Transverse colon (tissue), 4 donors: Measurements from ENCODE around the gene ZNF429. TPM values are rescaled to one million over a fixed set of nuclear protein-coding genes. Genes with fewer than 3 reads are reported as not detected.

Experiments
- DNase-seq: peaks from one replicate; pipeline ENCODE4 v3.0.0-alpha.2; 2019
- H3K27ac ChIP-seq, 4 donors: fragments of 200-600 bp; sonication (generic); 2 replicates each; pipeline ENCODE4 v1.5.1; 2016 to 2018; ENCODE audit warnings: inconsistent platforms in 4 of 4
- H3K27me3 ChIP-seq: fragments of 200-600 bp; sonication (generic); 2 replicates; pipeline ENCODE4 v1.5.1; 2017; ENCODE audit warnings: inconsistent platforms
- H3K36me3 ChIP-seq, 4 donors: fragments of 200-600 bp; sonication (generic); 2 replicates each; pipeline ENCODE4 v1.5.1; 2017 to 2019; ENCODE audit warnings: inconsistent platforms in 4 of 4
- H3K4me1 ChIP-seq, 4 donors: fragments of 200-600 bp; sonication (generic); 2 replicates each; pipeline ENCODE4 v1.5.1; 2017 to 2020; ENCODE audit warnings: inconsistent platforms in 4 of 4
- H3K4me3 ChIP-seq, 4 donors: fragments of 200-600 bp; sonication (generic); 1 replicate in 1 of 4; 2 replicates in 3 of 4; pipeline versions ENCODE4 v1.5.1 to v1.6.1; 2017 to 2019; ENCODE audit warnings: inconsistent platforms in 4 of 4
- H3K9me3 ChIP-seq, 2 donors: fragments of 200-600 bp; sonication (generic); 2 replicates each; pipeline ENCODE4 v1.5.1; 2017 to 2019; ENCODE audit warnings: inconsistent platforms in 2 of 2
- EP300 ChIP-seq: sonication (generic); formaldehyde crosslinking; IDR thresholded peaks from one replicate; pipeline ENCODE4 v1.6.1; 2017; ENCODE audit warnings: antibody characterized with exemption, low read depth
- POLR2A ChIP-seq: fragments of 450-650 bp; IDR thresholded peaks from one replicate; pipeline ENCODE4 v1.6.1; 2016; ENCODE audit warnings: antibody characterized with exemption, mild to moderate bottlenecking, moderate library complexity
- POLR2AphosphoS5 ChIP-seq, 3 donors: sonication (generic); formaldehyde crosslinking; IDR thresholded peaks; one replicate each; pipeline ENCODE4 v1.6.1; 2016; ENCODE audit warnings: antibody characterized with exemption in 3 of 3
- WGBS, 2 donors: methylation state at CpG; one replicate each; pipeline ENCODE4 v1.1.5; 2018; ENCODE audit warnings: low coverage in 1 of 2; 5-methylcytosine and 5-hydroxymethylcytosine counted together
- in situ Hi-C, 4 donors: fragments of 200-750 bp; cut with MboI; loops; one replicate each; pipeline versions ENCODE4 v1.15.0 to v1.15.1; 2017; ENCODE audit warnings: low sequenced_read_pairs in 3 of 4, low pct_ligation_motif_present in 1 of 4, low pct_unique_long_range_greater_than_20kb in 1 of 4
- intact Hi-C: fragments of 100-400 bp; cut with DNase I; formaldehyde crosslinking; loops from one replicate; pipeline ENCODE4 v1.15.1; 2023; ENCODE audit warnings: low total_unique reads
- total RNA-seq, 4 donors: library from RNA; depleted of rRNA; stranded (reverse); fragments of >200 nt; gene quantifications; one replicate each; pipeline ENCODE4 v1.1.0, GENCODE V29; 2016
- TF ChIP-seq, protein P1 (sequence below), 5 experiments: fragments of 200-600 bp in 3 of 5; fragments of 450-650 bp in 2 of 5; sonication (generic) in 3 of 5; IDR thresholded peaks; 1 replicate in 2 of 5; 2 replicates in 3 of 5; pipeline ENCODE4 v1.5.1; 2016 to 2017; ENCODE audit warnings: antibody characterized with exemption in 5 of 5, inconsistent platforms in 3 of 5, mild to moderate bottlenecking in 2 of 5, moderate library complexity in 1 of 5

The ZNF429 gene
- total RNA-seq, 4 donors from 2014 or later: 13.5 to 47.0 (median 18.2) TPM

DNA sequence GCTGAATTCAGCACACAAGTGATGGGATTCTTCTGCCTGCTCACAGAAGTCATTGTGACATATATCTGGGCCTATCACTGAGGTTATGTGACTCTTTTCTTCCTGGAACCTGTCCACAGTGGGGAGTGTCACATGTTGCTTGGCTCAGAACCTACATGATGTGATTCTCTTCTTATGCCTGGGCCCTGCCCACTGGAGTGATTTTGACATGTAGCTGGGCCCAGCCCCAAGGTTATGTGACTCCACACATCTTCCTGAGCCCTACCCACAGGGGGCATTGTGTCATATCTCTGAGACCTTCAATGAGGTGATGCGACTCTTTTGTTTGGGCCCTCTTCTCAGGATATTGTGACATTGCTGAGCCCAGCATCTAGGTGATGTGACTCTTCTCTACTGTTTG, 17.4 kb upstream of the ZNF429 start:
- WGBS, 2 donors: 100% methylated on average over 1 of the region's 1 CpG; no CpG with 5 or more reads in 1 of the 2 donors
- no peak for DNase-seq
- intact Hi-C loops (no loop called here), in situ Hi-C loops (loop anchor here in 1 of 4 donors (25.0 kb wide), 2 partner anchors 199 to 276 kb away; no protein-coding TSS in a partner anchor)
- Histone ChIP-seq H3K27ac (no peak overlapping the region), H3K36me3 (no peaks in the 10 kb centered on the region), H3K4me3 (no peak overlapping the region), H3K9me3 (no peaks in the 10 kb centered on the region), H3K4me1 (no peaks in the 10 kb centered on the region), H3K27me3 (no peaks in the 10 kb centered on the region)
- TF ChIP-seq EP300: no peak
- TF ChIP-seq, protein P1, sequence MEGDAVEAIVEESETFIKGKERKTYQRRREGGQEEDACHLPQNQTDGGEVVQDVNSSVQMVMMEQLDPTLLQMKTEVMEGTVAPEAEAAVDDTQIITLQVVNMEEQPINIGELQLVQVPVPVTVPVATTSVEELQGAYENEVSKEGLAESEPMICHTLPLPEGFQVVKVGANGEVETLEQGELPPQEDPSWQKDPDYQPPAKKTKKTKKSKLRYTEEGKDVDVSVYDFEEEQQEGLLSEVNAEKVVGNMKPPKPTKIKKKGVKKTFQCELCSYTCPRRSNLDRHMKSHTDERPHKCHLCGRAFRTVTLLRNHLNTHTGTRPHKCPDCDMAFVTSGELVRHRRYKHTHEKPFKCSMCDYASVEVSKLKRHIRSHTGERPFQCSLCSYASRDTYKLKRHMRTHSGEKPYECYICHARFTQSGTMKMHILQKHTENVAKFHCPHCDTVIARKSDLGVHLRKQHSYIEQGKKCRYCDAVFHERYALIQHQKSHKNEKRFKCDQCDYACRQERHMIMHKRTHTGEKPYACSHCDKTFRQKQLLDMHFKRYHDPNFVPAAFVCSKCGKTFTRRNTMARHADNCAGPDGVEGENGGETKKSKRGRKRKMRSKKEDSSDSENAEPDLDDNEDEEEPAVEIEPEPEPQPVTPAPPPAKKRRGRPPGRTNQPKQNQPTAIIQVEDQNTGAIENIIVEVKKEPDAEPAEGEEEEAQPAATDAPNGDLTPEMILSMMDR (IDR thresholded peaks at IDR 0.05): no peak
- TF ChIP-seq POLR2AphosphoS5 (IDR thresholded peaks at IDR 0.05): no peak
- no peak for TF ChIP-seq POLR2A

DNA sequence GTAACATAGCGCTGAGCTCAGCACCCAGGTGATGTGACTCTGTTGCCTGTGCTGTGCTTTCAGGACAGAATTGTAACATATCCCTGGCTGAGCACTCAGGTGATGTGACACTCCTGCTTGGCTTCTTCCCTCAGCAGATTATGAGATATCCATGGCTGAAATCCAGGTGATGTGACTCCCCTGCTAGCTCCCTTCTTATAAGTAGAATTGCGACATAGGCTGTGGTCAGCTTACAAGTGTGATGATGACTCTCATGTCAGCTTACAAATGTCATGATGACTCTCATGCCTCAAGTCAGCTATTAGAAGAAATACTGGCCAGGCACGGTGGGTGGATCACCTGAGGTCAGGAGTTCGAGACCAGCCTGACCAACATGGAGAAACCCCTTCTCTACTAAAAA, 14.3 kb upstream of the ZNF429 start:
- no peak for TF ChIP-seq POLR2AphosphoS5 (IDR thresholded peaks at IDR 0.05)
- TF ChIP-seq, protein P1 (IDR thresholded peaks at IDR 0.05): no peak
- no peak overlapping the region for H3K27ac ChIP-seq
- intact Hi-C loops: no loop called here
- in situ Hi-C loops: loop anchor here in 1 of 4 donors (25.0 kb wide), 2 partner anchors 196 to 279 kb away; no protein-coding TSS in a partner anchor
- 68% methylated on average over 4 of the region's 4 CpGs; no CpG with 5 or more reads in 1 of the 2 donors for WGBS, 2 donors
- H3K36me3 ChIP-seq: no peaks in the 10 kb centered on the region
- DNase-seq: no peak
- no peak overlapping the region for H3K4me3 ChIP-seq
- no peaks in the 10 kb centered on the region for H3K9me3 ChIP-seq
- no peaks in the 10 kb centered on the region for H3K27me3 ChIP-seq
- H3K4me1 ChIP-seq: no peaks in the 10 kb centered on the region

DNA sequence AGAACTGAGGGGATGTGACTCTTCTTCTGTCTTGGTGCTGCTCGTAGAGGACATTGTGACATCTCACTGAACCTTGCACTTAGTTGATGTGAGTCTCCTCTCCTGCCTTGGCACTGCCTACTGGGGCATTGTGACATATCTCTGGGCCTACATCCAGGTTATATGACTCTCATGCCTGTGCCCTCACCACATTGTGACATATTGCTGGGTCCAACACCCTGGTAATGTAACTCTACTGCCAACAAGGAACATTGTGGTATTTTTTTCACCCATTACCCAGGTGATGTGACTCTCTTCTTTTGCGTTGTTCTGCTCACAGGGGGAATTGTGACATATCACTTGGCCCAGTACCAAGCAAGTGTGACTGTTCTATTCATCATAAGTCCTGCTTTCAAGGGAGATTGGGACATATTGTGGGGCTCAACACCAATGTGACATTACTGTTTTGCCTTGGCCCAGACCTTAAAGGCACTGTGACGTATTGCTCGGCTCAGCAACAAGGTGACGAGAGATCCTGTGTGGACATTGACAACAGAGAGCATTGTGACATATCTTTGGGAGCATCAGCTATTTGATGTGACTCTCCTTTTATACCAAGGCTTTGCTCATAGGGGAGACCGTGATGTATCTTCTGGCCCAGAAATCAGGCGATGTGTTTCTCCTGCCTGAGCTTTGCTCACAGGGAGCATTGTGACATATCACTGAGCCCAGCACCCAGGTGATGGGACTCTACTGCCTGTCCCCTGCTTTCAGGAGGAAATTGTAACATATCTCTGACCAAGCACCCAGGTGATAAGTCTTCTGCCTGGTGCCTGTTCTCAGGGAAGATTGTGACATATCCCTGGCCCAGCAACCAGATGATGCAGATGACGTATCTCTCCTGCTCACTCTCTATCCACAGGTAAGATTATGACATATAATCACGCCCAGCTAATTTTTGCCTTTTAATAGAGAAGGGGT, 12.2 kb upstream of the ZNF429 start:
- WGBS, 2 donors: 92 to 100% methylated on average over 3 to 9 of the region's 9 CpGs
- no peaks in the 10 kb centered on the region for H3K36me3 ChIP-seq
- H3K4me1 ChIP-seq: no peaks in the 10 kb centered on the region
- H3K9me3 ChIP-seq: no peaks in the 10 kb centered on the region
- no peak overlapping the region for H3K27ac ChIP-seq
- H3K4me3 ChIP-seq: no peak overlapping the region
- intact Hi-C loops: no loop called here
- TF ChIP-seq, protein P1 (IDR thresholded peaks at IDR 0.05): no peak
- no peak for DNase-seq
- H3K27me3 ChIP-seq: no peaks in the 10 kb centered on the region
- in situ Hi-C loops: loop anchor here in 1 of 4 donors (25.0 kb wide), 2 partner anchors 194 to 281 kb away; no protein-coding TSS in a partner anchor

DNA sequence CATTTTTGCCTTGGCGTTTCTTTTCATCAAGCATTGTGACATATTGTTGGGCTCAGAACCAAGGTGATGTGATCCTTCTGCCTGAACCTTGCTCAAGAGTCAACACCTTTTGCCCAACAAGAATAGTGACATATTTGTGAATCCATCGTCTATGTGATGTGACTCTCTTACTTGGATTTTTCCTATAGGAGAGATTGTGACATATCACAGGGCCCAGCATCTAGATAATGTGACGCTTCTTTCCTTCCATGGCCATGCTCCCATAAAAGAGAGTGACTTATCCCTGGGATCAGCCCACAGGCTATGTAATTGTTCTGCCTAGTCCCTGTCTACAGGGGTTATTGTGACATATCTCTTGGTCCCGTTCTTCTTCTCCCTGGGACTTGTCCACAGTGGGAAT, 8.5 kb upstream of the ZNF429 start:
- Histone ChIP-seq H3K27ac (no peak overlapping the region), H3K27me3 (no peaks in the 10 kb centered on the region), H3K4me3 (no peak overlapping the region), H3K9me3 (no peaks in the 10 kb centered on the region), H3K4me1 (no peaks in the 10 kb centered on the region), H3K36me3 (no peaks in the 10 kb centered on the region)
- in situ Hi-C loops (loop anchor here in 1 of 4 donors (25.0 kb wide), 2 partner anchors 190 to 285 kb away; no protein-coding TSS in a partner anchor), intact Hi-C loops (no loop called here)
- no peak for TF ChIP-seq EP300
- 87 to 88% methylated on average over 4 of the region's 4 CpGs for WGBS, 2 donors
- no peak for DNase-seq
